Measurements from ENCODE around the gene DNMBP. TPM values are rescaled to one million over a fixed set of nuclear protein-coding genes. Genes with fewer than 3 reads are reported as not detected.

The DNMBP gene
- total and polyA plus RNA-seq, 2 of the 8 experiments (the other 6 are each of a cell fraction or from before 2014, with no cell fraction given): 19.1 to 26.4 TPM

GRCh38 chr10:99966306-99966705 lies 43.4 kb downstream of the DNMBP start:
- no peak overlapping the region for H3K23ac ChIP-seq (ENCODE audit: insufficient read length)
- no peaks in the 10 kb centered on the region for H3K27me3 ChIP-seq (replicated peaks in 1 of 4; ENCODE audit: control insufficient read depth in 3 of 4, extremely low read depth in 1 of 4, insufficient read depth in 3 of 4, low read length in 3 of 4)
- H3K14ac ChIP-seq (ENCODE audit: insufficient read length): no peak overlapping the region
- H2BK12ac ChIP-seq (ENCODE audit: low read depth, low read length): no peak overlapping the region
- H4K5ac ChIP-seq (ENCODE audit: insufficient read length, low read depth, low read length): no peak overlapping the region
- no peak overlapping the region for H2BK20ac ChIP-seq (ENCODE audit: low read length)
- no peak overlapping the region for H3K56ac ChIP-seq (replicated peaks; ENCODE audit: insufficient read length, low read depth, low read length)
- no peak overlapping the region for H2BK15ac ChIP-seq (ENCODE audit: low read length)
- H3K4me1 ChIP-seq (replicated peaks in 1 of 4; ENCODE audit: control insufficient read depth in 3 of 4, insufficient read depth in 4 of 4, low read length in 3 of 4): no peaks in the 10 kb centered on the region
- no peak overlapping the region for H3K4ac ChIP-seq (replicated peaks; ENCODE audit: insufficient read length, low read depth, low read length)
- H3K23me2 ChIP-seq (ENCODE audit: low read depth, low read length): no peaks in the 10 kb centered on the region
- no peak overlapping the region for H4K91ac ChIP-seq (replicated peaks; ENCODE audit: insufficient read length, low read length)
- no peak overlapping the region for H3K18ac ChIP-seq (ENCODE audit: extremely low read depth, low read length)
- peaks cover 0 to 3% (median 0%) of the 10 kb centered on the region in 4 experiments; a peak in 1 of 8 replicates for H3K36me3 ChIP-seq (ENCODE audit: control insufficient read depth in 2 of 4, insufficient read depth in 4 of 4, low read length in 3 of 4)
- no peak overlapping the region for H2AFZ ChIP-seq (ENCODE audit: low read length)
- no peak overlapping the region for H2AK5ac ChIP-seq (ENCODE audit: low read depth, low read length)
- no peak overlapping the region for H3K27ac ChIP-seq (ENCODE audit: low read depth, low read length)
- CTCF ChIA-PET (ENCODE audit: partially characterized antibody): interaction anchor here (1.0 to 2.5 kb wide), 8 partner anchors 8 to 121 kb away, joined by 3 to 5 read pairs (median 5); no protein-coding TSS in a partner anchor
- H4K8ac ChIP-seq (ENCODE audit: extremely low read depth, insufficient read depth, low read length): no peak overlapping the region
- no peaks in the 10 kb centered on the region for H3K79me2 ChIP-seq (ENCODE audit: control insufficient read depth in 1 of 2, insufficient read depth in 2 of 2, low read length in 2 of 2)
- H3K9me3 ChIP-seq (ENCODE audit: insufficient read depth in 2 of 2, low read depth in 1 of 2, low read length in 1 of 2): no peaks in the 10 kb centered on the region
- H2BK120ac ChIP-seq (replicated peaks; ENCODE audit: low read depth, low read length): no peak overlapping the region
- H3K4me3 ChIP-seq (ENCODE audit: extremely low read depth in 1 of 4, insufficient read depth in 2 of 4, low read depth in 3 of 4, low read length in 4 of 4): no peak overlapping the region
- no peak for DNase-seq (ENCODE audit: low read depth in 1 of 2, low spot score in 2 of 2)
- 86% methylated on average over 3 of the region's 3 CpGs; no CpG with 5 or more reads in 1 of the 2 experiments for WGBS, 2 experiments (ENCODE audit: extremely low coverage in 1 of 2, insufficient coverage in 1 of 2, insufficient read length in 1 of 2, insufficient replicate concordance in 2 of 2, low coverage in 1 of 2, low lambda C conversion rate in 2 of 2, missing lambda C conversion rate in 1 of 2)
- no peak overlapping the region for H3K4me2 ChIP-seq (ENCODE audit: insufficient read depth in 1 of 2, low read depth in 2 of 2, low read length in 2 of 2)
- POLR2A ChIA-PET (ENCODE audit: partially characterized antibody): interaction anchor here (1.2 to 3.2 kb wide), 2 partner anchors 53 to 71 kb away, joined by 3 to 8 read pairs; no protein-coding TSS in a partner anchor
- FAIRE-seq: no peak
- no peaks in the 10 kb centered on the region for H4K20me1 ChIP-seq (replicated peaks in 1 of 2; ENCODE audit: control insufficient read depth in 1 of 2, insufficient read depth in 2 of 2, low read length in 2 of 2)
- H3K9ac ChIP-seq (replicated peaks in 1 of 4; ENCODE audit: extremely low read depth in 1 of 4, low read depth in 3 of 4, low read length in 3 of 4): no peak overlapping the region
- H2BK5ac ChIP-seq (ENCODE audit: low read depth, low read length): no peak overlapping the region
- TF ChIP-seq MAX (IDR thresholded peaks at IDR 0.05) (no peak), MAFK (IDR thresholded peaks at IDR 0.05; ENCODE audit: low read depth, low read length) (no peak), SIX5 (IDR thresholded peaks at IDR 0.05; ENCODE audit: low read depth, low read length) (no peak)
- H3K79me1 ChIP-seq (ENCODE audit: low read depth, low read length): no peaks in the 10 kb centered on the region

All from H1 (cell line).